A549 (cell line): Measurements from ENCODE around the gene POLR3E. TPM values are rescaled to one million over a fixed set of nuclear protein-coding genes. Genes with fewer than 3 reads are reported as not detected.

ENCODE experiments used
- ATAC-seq, 2 experiments: fragments of 200-7000 bp in 1 of 2; fragments of >200 bp in 1 of 2; cut with Nextera tagmentation in 1 of 2; cut with Tn5 transposase in 1 of 2; 3 replicates each; pipeline versions ENCODE4 v1.8.0 to v1.9.1; 2018 to 2020; ENCODE audit warnings: mild to moderate bottlenecking in 1 of 2, moderate library complexity in 1 of 2
- CTCF ChIA-PET: fragments of 300-600 bp; sonication (Branson Sonifier 250); formaldehyde crosslinking; extraction: SDS; loops from one replicate; lab custom pipeline; 2021; ENCODE audit warnings: antibody characterized with exemption, inconsistent platforms; lab: Yijun Ruan, JAX
- POLR2A ChIA-PET: fragments of 350-600 bp; formaldehyde crosslinking; extraction: SDS; loops from one replicate; lab custom pipeline; 2021; ENCODE audit warnings: antibody characterized with exemption, inconsistent platforms; lab: Yijun Ruan, JAX
- DNase-seq, 2 experiments: peaks; one replicate each; pipeline versions ENCODE4 v3.0.0 to v3.0.0-alpha.2; 2011 to 2016; ENCODE audit warnings: low read depth in 1 of 2, low spot score in 1 of 2
- FAIRE-seq: peaks from 2 replicates; lab custom pipeline; 2011; peaks lifted over from hg19 to GRCh38; lab: Jason Lieb, UNC
- H3K27ac ChIP-seq, 2 experiments: fragments of >200 bp; sonication (Bioruptor Twin); formaldehyde crosslinking; 3 replicates each; pipeline ENCODE4 v1.5.1; 2016 to 2017
- H3K4me1 ChIP-seq: fragments of >200 bp; sonication (Bioruptor Twin); formaldehyde crosslinking; 3 replicates; pipeline ENCODE4 v1.6.1; 2016
- H3K4me2 ChIP-seq: fragments of >200 bp; sonication (Bioruptor Twin); formaldehyde crosslinking; 3 replicates; pipeline ENCODE4 v1.6.1; 2016
- H3K4me3 ChIP-seq: fragments of >200 bp; sonication (Bioruptor Twin); formaldehyde crosslinking; 3 replicates; pipeline ENCODE4 v1.5.1; 2016
- H3K9me3 ChIP-seq: fragments of >200 bp; sonication (Bioruptor Twin); formaldehyde crosslinking; 3 replicates; pipeline ENCODE4 v1.6.1; 2016
- CHD2 ChIP-seq: fragments of 150-350 bp; IDR thresholded peaks from 2 replicates; pipeline ENCODE4 v1.6.1; 2014; ENCODE audit warnings: low read length; ENCODE audit not compliant: partially characterized antibody
- CHD4 ChIP-seq: fragments of 200-600 bp; sonication (generic); IDR thresholded peaks from 2 replicates; pipeline ENCODE4 v1.6.1; 2016; ENCODE audit warnings: antibody characterized with exemption, mild to moderate bottlenecking, borderline replicate concordance
- EP300 ChIP-seq, 2 experiments: fragments of >200 bp; sonication (Bioruptor Twin); formaldehyde crosslinking; IDR thresholded peaks; 2 replicates in 1 of 2; 3 replicates in 1 of 2; pipeline ENCODE4 v1.6.1; 2016 to 2017
- ESRRA ChIP-seq: fragments of 150-350 bp; IDR thresholded peaks from 2 replicates; pipeline ENCODE4 v1.6.1; 2014; ENCODE audit warnings: mild to moderate bottlenecking, low read length, borderline replicate concordance
- FOSL2 ChIP-seq, 2 experiments: fragments of 450-650 bp in 1 of 2; fragments of >200 bp in 1 of 2; sonication (Bioruptor Twin) in 1 of 2; formaldehyde crosslinking; IDR thresholded peaks; 2 replicates each; pipeline versions ENCODE4 v1.5.0 to v1.6.1; 2016 to 2020; ENCODE audit warnings: mild to moderate bottlenecking in 1 of 2, moderate library complexity in 1 of 2
- GATA3 ChIP-seq: IDR thresholded peaks from 2 replicates; pipeline ENCODE4 v1.6.1; 2012; ENCODE audit warnings: borderline replicate concordance
- HEYL ChIP-seq: fragments of 250-450 bp; sonication (Bioruptor Pico); IDR thresholded peaks from 2 replicates; pipeline ENCODE4 v1.8.0; 2021; ENCODE audit warnings: mild to moderate bottlenecking, moderate library complexity
- HOXA7 ChIP-seq: fragments of 250-450 bp; sonication (Bioruptor Pico); IDR thresholded peaks from 2 replicates; pipeline ENCODE4 v1.5.0; 2020; ENCODE audit warnings: mild to moderate bottlenecking, moderate library complexity
- HOXB5 ChIP-seq: fragments of 250-450 bp; sonication (Bioruptor Pico); IDR thresholded peaks from 2 replicates; pipeline ENCODE4 v1.5.0; 2020; ENCODE audit warnings: mild to moderate bottlenecking, moderate library complexity
- JUN ChIP-seq, 2 experiments: fragments of >200 bp; sonication (Bioruptor Twin); formaldehyde crosslinking; IDR thresholded peaks; 2 replicates in 1 of 2; 3 replicates in 1 of 2; pipeline ENCODE4 v1.6.1; 2016 to 2017
- KDM5A ChIP-seq: fragments of 200-600 bp; sonication (generic); IDR thresholded peaks from 2 replicates; pipeline ENCODE4 v1.6.1; 2016; ENCODE audit warnings: antibody characterized with exemption, mild to moderate bottlenecking
- MAX ChIP-seq: IDR thresholded peaks from 2 replicates; pipeline ENCODE4 v1.6.1; 2012
- NPAS2 ChIP-seq: fragments of 250-450 bp; sonication (Bioruptor Pico); IDR thresholded peaks from 2 replicates; pipeline ENCODE4 v1.8.0; 2022; ENCODE audit warnings: mild to moderate bottlenecking, moderate library complexity, borderline replicate concordance
- POLR2A ChIP-seq: IDR thresholded peaks from 2 replicates; pipeline ENCODE4 v1.6.1; 2012; ENCODE audit warnings: mild to moderate bottlenecking, low read length
- REST ChIP-seq: fragments of 200-600 bp; sonication (generic); IDR thresholded peaks from 2 replicates; pipeline ENCODE4 v1.6.1; 2016; ENCODE audit warnings: antibody characterized with exemption, mild to moderate bottlenecking, moderate library complexity
- TFCP2L1 ChIP-seq: fragments of 250-450 bp; sonication (Bioruptor Pico); IDR thresholded peaks from 2 replicates; pipeline ENCODE4 v1.5.0; 2021; ENCODE audit warnings: mild to moderate bottlenecking
- ZFP36 ChIP-seq: fragments of 450-650 bp; IDR thresholded peaks from 2 replicates; pipeline ENCODE4 v1.6.1; 2014; ENCODE audit warnings: borderline replicate concordance; ENCODE audit not compliant: partially characterized antibody
- ZNF302 ChIP-seq: fragments of 250-450 bp; sonication (Bioruptor Pico); IDR thresholded peaks from 2 replicates; pipeline ENCODE4 v1.9.0; 2021; ENCODE audit warnings: inconsistent platforms, mild to moderate bottlenecking, moderate library complexity
- WGBS: methylation state at CpG from one replicate; pipeline ENCODE4 v1.1.6; 2017; ENCODE audit errors: missing lambda C conversion rate; 5-methylcytosine and 5-hydroxymethylcytosine counted together
- polyA plus RNA-seq, 4 experiments: library from polyadenylated mRNA; depleted of rRNA in 3 of 4; stranded (reverse); fragments of >200 nt; fragmentation: RNase III in 1 of 4; extraction: RNeasy Plus Mini Kit Qiagen cat#74134 plus additional on column Dnase treatment in 1 of 4; gene quantifications; 2 replicates in 3 of 4; 3 replicates in 1 of 4; pipeline ENCODE4 v1.2.3, GENCODE V29; 2011 to 2017
- TF ChIP-seq, protein P1 (sequence below): IDR thresholded peaks from 2 replicates; pipeline ENCODE4 v1.6.1; 2012; ENCODE audit warnings: low read depth, borderline replicate concordance
- TF ChIP-seq, protein P2 (sequence below): fragments of >200 bp; sonication (Bioruptor Twin); formaldehyde crosslinking; IDR thresholded peaks from 2 replicates; pipeline ENCODE4 v1.6.1; 2016
- TF ChIP-seq, protein P3 (sequence below): fragments of 250-450 bp; sonication (Bioruptor Pico); IDR thresholded peaks from 2 replicates; pipeline ENCODE4 v1.5.0; 2021; ENCODE audit warnings: mild to moderate bottlenecking, moderate library complexity, borderline replicate concordance
- TF ChIP-seq, protein P4 (sequence below): fragments of >200 bp; sonication (Bioruptor Twin); formaldehyde crosslinking; IDR thresholded peaks from 3 replicates; pipeline ENCODE4 v1.5.1; 2016

The POLR3E gene
- polyA plus RNA-seq, 2 of the 4 experiments (the other 2 are of a cell fraction), result 54.6 to 77.9 TPM

GRCh38 chr16:22264786-22265185 lies 32.4 kb upstream of the POLR3E start:
- CTCF ChIA-PET, result interaction anchor here (1.2 kb wide), 1 partner anchor 9 kb away, joined by 3 read pairs; no protein-coding TSS in a partner anchor
- Histone ChIP-seq H3K27ac (no peak overlapping the region), H3K4me2 (no peak overlapping the region), H3K4me1 (no peaks in the 10 kb centered on the region), H3K4me3 (no peak overlapping the region), H3K9me3 (peaks cover 7% of the 10 kb centered on the region; the same call in 2 of the 3 replicates)
- 95% methylated on average over 7 of the region's 7 CpGs for WGBS
- TF ChIP-seq EP300 (IDR thresholded peaks at IDR 0.05), result no peak
- TF ChIP-seq HEYL (CRISPR knock-in tag), result no peak
- TF ChIP-seq, protein P1, sequence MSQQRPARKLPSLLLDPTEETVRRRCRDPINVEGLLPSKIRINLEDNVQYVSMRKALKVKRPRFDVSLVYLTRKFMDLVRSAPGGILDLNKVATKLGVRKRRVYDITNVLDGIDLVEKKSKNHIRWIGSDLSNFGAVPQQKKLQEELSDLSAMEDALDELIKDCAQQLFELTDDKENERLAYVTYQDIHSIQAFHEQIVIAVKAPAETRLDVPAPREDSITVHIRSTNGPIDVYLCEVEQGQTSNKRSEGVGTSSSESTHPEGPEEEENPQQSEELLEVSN, result no peak
- TF ChIP-seq CHD2, result no peak
- no peak for TF ChIP-seq GATA3
- TF ChIP-seq KDM5A, result no peak
- TF ChIP-seq, protein P2, sequence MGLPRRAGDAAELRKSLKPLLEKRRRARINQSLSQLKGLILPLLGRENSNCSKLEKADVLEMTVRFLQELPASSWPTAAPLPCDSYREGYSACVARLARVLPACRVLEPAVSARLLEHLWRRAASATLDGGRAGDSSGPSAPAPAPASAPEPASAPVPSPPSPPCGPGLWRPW, result no peak
- no peak for TF ChIP-seq ESRRA
- TF ChIP-seq FOSL2 (IDR thresholded peaks at IDR 0.05), result no peak
- no peak for TF ChIP-seq FOSL2 (CRISPR knock-in tag; IDR thresholded peaks at IDR 0.05)
- no peak for ATAC-seq
- no peak for FAIRE-seq
- no peak for DNase-seq
- POLR2A ChIA-PET, result interaction anchor here (0.7 kb wide), 1 partner anchor 18 kb away, joined by 3 read pairs; no protein-coding TSS in a partner anchor

- POLR2A ChIA-PET, result no interaction called here
- no peak overlapping the region for H3K4me3 ChIP-seq
- peaks cover 1% of the 10 kb centered on the region; the same call in 2 of the 3 replicates for H3K9me3 ChIP-seq
- no peaks in the 10 kb centered on the region for H3K4me1 ChIP-seq
- CTCF ChIA-PET, result no interaction called here
- TF ChIP-seq ESRRA (no peak), ZNF302 (no peak), KDM5A (no peak), TFCP2L1 (no peak), HOXA7 (no peak), CHD4 (no peak), POLR2A (no peak), CHD2 (no peak), MAX (no peak), FOSL2 (IDR thresholded peaks at IDR 0.05) (no peak), FOSL2 (CRISPR knock-in tag; IDR thresholded peaks at IDR 0.05) (no peak), ZFP36 (no peak), HOXB5 (CRISPR knock-in tag) (no peak), EP300 (IDR thresholded peaks at IDR 0.05) (no peak), NPAS2 (CRISPR knock-in tag) (no peak), REST (no peak), JUN (IDR thresholded peaks at IDR 0.05) (no peak)
- TF ChIP-seq, protein P3, sequence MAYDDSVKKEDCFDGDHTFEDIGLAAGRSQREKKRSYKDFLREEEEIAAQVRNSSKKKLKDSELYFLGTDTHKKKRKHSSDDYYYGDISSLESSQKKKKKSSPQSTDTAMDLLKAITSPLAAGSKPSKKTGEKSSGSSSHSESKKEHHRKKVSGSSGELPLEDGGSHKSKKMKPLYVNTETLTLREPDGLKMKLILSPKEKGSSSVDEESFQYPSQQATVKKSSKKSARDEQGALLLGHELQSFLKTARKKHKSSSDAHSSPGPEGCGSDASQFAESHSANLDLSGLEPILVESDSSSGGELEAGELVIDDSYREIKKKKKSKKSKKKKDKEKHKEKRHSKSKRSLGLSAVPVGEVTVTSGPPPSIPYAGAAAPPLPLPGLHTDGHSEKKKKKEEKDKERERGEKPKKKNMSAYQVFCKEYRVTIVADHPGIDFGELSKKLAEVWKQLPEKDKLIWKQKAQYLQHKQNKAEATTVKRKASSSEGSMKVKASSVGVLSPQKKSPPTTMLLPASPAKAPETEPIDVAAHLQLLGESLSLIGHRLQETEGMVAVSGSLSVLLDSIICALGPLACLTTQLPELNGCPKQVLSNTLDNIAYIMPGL (CRISPR knock-in tag), result no peak
- TF ChIP-seq, protein P2, result no peak
- TF ChIP-seq, protein P4, sequence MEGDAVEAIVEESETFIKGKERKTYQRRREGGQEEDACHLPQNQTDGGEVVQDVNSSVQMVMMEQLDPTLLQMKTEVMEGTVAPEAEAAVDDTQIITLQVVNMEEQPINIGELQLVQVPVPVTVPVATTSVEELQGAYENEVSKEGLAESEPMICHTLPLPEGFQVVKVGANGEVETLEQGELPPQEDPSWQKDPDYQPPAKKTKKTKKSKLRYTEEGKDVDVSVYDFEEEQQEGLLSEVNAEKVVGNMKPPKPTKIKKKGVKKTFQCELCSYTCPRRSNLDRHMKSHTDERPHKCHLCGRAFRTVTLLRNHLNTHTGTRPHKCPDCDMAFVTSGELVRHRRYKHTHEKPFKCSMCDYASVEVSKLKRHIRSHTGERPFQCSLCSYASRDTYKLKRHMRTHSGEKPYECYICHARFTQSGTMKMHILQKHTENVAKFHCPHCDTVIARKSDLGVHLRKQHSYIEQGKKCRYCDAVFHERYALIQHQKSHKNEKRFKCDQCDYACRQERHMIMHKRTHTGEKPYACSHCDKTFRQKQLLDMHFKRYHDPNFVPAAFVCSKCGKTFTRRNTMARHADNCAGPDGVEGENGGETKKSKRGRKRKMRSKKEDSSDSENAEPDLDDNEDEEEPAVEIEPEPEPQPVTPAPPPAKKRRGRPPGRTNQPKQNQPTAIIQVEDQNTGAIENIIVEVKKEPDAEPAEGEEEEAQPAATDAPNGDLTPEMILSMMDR, result no peak
- 83% methylated on average over 5 of the region's 5 CpGs for WGBS
- FAIRE-seq (no peak), DNase-seq (no peak), ATAC-seq (no peak)
- no peak overlapping the region for H3K4me2 ChIP-seq
- no peak overlapping the region for H3K27ac ChIP-seq
Measured at GRCh38 chr16:22265351-22265750, 31.9 kb upstream of the POLR3E start.
